Measurements from ENCODE around the gene NOSTRIN.
"Not testable (repeated sequence)": the region's sequence is repeated elsewhere in the genome, so short reads cannot be mapped to it uniquely, and the experiment has no call there.

NOSTRIN gene

DNA sequence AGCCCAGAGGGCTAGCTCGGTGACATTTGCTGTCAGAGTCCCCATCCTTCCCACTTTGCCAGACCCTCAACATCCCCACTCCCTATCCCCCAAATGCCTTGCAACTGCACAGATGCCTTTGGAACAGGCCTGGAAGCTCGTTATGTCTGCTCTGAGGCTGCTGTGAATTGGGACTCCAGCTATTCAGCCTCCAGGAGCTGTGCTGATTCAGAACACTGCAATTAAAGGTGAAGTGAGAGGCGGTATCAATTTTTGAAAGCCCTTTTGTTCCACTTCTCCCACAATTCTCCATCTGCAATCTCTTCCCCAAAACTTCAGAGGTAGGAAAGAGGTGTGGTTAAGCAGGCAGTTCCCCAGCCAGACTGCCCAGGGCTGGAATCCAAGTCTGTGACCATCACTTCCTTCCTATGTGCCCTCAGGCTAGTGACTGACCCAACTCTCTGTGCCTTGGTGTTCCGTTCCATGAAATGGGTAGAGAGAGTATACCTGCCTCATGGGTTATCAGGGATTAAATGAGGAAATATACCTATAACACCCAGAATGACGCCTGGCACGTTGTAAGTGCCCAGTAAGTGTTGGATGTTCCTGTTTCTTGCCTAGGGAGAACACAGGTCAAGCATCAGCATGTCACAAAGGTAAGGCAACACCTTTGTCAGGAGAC lies 17.5 kb downstream of the NOSTRIN start:
- no peak for DNase-seq

DNA sequence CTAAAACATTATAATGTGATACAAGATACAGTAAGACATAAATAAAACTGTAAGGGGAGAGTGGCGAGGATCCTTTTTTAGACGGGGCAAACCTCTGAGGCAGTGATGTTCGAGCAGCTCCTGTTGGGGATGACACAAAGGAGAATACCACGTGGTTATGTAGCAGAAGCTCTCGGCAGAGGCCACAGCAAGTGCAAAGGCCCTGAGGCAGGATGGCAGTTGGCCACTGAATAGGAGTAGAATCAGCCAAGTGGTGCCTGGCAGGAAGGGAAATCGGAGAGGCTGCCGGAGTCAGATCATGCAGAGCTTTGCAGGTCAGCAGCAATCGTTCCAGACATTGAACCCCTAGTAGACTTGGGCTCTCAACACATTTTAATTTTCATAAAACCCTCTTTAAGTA lies 19.1 kb downstream of the NOSTRIN start:
- DNase-seq = no peak

- DNase-seq = no peak
These were observed 19.6 kb downstream of the NOSTRIN start for GRCh38 chr2:168821992-168822391.

GRCh38 chr2:168825126-168825525 lies 22.7 kb downstream of the NOSTRIN start:
- DNase-seq = no peak

DNA sequence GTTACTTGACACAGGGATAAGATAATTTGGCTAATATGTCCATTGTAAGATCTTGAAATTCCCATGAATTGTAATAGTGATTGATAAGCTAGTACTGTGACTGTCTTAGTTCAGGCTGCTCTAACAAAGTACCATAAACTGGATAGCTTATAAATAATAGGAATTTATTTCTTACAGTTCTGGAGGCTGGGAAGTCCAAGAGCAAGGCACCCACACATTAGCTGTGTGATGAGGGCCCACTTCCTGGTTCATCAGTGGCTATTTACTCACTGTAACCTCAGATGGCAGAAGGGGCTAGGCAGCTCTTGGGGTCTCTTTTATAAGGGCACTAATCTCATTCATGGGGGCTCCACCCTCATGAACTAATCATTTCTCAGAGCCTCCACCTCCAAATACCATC lies 28.5 kb downstream of the NOSTRIN start:
- DNase-seq = no peak

DNA sequence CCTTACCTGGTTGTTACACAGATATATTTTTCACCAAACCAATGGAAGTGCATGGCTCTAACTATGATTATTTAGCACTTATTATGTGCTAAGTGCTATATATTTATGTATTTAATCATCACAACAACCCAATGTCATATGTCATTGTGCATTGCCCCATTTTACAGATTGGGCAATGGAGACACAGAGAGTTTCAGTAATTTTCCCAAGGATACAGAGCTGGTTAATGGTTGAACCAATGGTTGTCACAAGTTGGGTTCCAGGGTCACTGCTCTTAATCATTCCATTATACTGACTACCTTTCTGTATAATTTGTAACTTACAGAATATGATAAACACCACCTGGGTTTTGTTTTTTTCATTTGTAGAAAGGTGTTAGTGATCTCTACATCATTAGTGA lies 29.2 kb downstream of the NOSTRIN start:
- DNase-seq = no peak

GRCh38 chr2:168835969-168836368 lies 33.5 kb downstream of the NOSTRIN start:
- DNase-seq = no peak

GRCh38 chr2:168841445-168841844 lies 39.0 kb downstream of the NOSTRIN start:
- no peak for DNase-seq

DNA sequence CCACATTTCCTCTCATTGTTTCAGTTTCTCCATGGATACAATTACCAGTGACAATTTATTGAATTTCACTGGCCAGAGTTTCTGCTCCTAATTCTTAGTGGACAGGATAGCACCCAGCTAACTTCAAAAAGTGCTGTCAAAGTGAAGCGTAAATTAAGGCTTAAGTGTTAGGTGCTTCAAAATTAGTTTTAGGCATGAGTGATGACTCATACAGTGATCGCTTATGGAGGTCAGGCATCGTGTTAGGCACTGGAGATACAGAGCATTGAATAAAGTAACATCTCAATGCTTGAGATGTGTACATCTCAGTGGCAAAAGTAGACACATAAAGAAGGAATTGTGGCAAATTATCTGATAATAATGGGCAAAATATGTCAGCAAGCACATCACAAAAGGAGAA lies 40.8 kb downstream of the NOSTRIN start:
- DNase-seq = no peak

DNA sequence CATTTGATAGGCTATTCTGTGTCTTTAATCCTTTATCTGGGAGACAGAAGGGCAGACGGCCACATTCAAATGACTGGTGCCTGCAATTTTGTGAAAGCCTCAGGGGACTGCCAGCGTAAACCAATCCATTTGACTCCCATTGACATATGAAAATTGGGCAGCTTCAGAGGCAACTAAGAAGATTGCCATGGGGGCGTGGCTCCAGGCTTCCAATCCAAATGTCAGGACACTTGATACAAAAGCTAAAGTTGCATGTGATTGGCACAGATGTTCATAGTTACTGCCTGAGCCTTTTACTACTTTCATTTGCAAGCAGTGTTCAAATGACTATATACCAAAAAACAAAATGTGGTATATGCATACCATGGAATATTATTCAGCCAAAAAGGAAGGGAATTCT lies 45.8 kb downstream of the NOSTRIN start:
- no peak for DNase-seq

- no peak for DNase-seq
These were observed 47.2 kb downstream of the NOSTRIN start for GRCh38 chr2:168849610-168850009.

- no peak for DNase-seq
These were observed 48.4 kb downstream of the NOSTRIN start for GRCh38 chr2:168850846-168851245.

GRCh38 chr2:168851674-168852320 lies 49.4 kb downstream of the NOSTRIN start:
- DNase-seq = no peak

GRCh38 chr2:168852481-168852880 lies 50.0 kb downstream of the NOSTRIN start:
- no peak for DNase-seq

GRCh38 chr2:168853471-168853870 lies 51.0 kb downstream of the NOSTRIN start:
- DNase-seq = no peak

- no peak for DNase-seq
These were observed 52.2 kb downstream of the NOSTRIN start for GRCh38 chr2:168854651-168855050.

DNA sequence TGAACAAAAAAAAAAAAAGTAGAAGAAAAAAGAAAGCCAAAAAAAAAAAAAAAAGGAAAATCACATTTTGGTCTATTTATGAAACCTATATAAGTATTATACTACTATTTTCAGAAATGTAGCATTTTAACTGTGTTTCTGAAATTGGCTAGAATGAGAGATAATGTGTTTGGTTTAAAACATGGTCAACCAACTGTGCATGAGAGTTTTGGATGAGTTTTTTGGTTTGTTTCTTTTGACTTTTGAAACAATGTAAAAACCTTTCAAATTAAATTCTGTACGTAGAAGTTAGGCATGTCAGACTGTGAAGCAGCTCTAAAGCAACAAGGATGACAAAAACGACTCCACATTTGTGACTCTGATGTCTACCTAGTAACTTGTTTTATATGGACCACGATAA lies 53.2 kb downstream of the NOSTRIN start:
- no peak for DNase-seq

GRCh38 chr2:168858146-168858545 lies 55.7 kb downstream of the NOSTRIN start:
- no peak for DNase-seq

DNA sequence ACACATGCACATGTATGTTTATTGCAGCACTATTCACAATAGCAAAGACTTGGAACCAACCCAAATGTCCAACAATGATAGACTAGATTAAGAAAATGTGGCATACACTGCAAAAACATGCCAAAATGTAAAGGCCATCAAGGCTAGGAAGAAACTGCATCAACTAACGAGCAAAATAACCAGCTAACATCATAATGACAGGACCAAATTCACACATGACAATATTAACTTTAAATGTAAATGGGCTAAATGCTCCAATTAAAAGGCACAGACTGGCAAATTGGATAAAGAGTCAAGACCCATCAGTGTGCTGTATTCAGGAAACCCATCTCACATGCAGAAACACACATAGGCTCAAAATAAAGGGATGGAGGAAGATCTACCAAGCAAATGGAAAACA lies 64.7 kb downstream of the NOSTRIN start:
- not testable (repeated sequence) for DNase-seq

GRCh38 chr2:168870369-168870768 lies 67.9 kb downstream of the NOSTRIN start:
- not testable (repeated sequence) for DNase-seq

DNA sequence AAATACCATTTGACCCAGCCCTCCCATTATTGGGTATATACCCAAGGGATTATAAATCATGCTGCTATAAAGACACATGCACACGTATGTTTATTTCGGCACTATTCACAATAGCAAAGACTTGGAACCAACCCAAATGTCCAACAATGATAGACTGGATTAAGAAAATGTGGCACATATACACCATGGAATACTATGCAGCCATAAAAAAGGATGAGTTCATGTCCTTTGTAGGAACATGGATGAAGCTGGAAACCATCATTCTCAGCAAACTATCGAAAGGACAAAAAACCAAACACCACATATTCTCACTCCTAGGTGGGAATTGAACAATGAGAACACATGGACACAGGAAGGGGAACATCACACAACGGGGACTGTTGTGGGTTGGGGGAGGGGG lies 68.4 kb downstream of the NOSTRIN start:
- DNase-seq = not testable (repeated sequence)

DNA sequence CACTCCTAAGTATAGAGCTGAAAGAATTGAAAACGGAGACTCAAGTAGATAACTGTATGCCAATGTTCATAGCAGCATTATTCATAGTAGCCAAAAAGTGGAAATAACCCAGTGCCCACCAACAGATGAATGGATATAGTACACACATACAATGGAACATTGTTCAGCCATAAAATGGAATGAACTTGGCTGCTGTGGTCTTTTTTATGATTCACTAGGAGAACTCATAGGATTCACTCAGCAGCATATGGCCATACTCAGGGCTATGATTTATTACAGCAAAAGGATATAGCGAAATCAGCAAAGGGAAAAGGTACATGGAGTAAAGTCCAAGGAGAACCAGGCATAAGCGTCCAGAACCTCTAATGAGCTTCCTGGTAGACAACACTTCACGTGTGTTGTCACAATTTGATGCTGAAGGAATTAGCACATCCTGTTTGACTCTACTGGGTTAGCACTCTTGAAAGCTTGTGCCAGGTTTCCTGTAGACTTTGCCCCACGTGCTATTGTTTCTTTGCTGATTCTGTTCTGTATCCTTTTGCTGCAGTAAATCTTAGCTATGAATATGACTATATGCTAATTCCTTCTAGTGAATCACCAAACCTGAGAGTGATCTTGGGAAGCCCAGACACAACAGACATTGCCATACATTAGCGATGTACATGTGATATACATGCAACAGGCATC lies 72.1 kb downstream of the NOSTRIN start:
- DNase-seq = no peak

DNA sequence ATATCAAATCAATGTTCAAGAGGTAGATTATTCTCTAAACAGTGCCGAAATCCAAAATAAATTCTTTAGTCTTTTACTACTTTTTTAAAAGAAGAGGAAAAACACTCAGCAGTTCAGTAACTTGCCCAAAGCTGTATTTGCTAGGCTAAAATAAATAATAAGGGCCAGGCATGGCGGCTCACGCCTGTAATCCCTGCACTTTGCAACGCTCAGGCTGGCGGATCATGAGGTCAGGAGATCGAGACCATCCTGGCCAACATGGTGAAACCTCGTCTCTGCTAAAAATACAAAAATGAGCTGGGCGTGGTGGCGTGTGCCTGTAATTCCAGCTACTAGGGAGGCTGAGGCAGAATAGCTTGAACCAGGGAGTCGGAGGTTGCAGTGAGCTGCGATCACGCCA lies 79.7 kb downstream of the NOSTRIN start:
- not testable (repeated sequence) for DNase-seq

DNA sequence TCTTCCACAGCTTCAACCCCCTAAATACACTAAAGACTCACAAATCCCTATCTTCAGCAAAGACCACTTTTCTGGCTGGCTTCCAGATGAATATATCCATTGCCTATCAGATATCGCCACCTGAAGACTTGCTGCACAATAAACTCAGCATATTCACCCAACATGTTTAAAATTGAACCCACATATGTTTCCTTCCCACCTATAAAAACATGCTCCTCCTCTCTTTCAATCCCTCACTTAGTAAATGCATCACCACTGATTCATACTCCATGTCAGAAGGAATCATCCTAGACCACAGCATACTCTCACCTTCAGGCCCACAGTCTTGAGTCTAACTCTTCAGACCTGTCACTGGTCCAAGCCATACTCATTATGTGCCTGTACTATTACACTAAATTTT lies 82.5 kb downstream of the NOSTRIN start:
- DNase-seq = no peak
